Astrocyte (in vitro differentiated cells and primary cell): ENCODE measurements around the gene MVD. TPM values are rescaled to one million over a fixed set of nuclear protein-coding genes. Genes with fewer than 3 reads are reported as not detected.

Source experiments
- DNase-seq: peaks from one replicate; pipeline ENCODE4 v3.0.0-alpha.2; 2010; ENCODE audit warnings: low read depth
- FAIRE-seq: peaks from 2 replicates; lab custom pipeline; 2011; peaks lifted over from hg19 to GRCh38; lab: Jason Lieb, UNC
- H2AFZ ChIP-seq: 2 replicates; pipeline ENCODE4 v1.6.0; 2012; ENCODE audit warnings: low read depth, low read length, inconsistent platforms
- H3K27ac ChIP-seq: 2 replicates; pipeline ENCODE4 v1.5.1; 2011; ENCODE audit warnings: low read depth, low read length, inconsistent platforms
- H3K27me3 ChIP-seq: 2 replicates; pipeline ENCODE4 v1.6.0; 2011; ENCODE audit warnings: low read length, inconsistent platforms; ENCODE audit not compliant: insufficient read depth
- H3K36me3 ChIP-seq: 2 replicates; pipeline ENCODE4 v1.5.1; 2011; ENCODE audit warnings: low read length, inconsistent platforms; ENCODE audit not compliant: insufficient read depth
- H3K4me1 ChIP-seq: 2 replicates; pipeline ENCODE4 v1.5.1; 2011; ENCODE audit warnings: low read length, inconsistent platforms; ENCODE audit not compliant: insufficient read depth
- H3K4me2 ChIP-seq: 2 replicates; pipeline ENCODE4 v1.6.0; 2012; ENCODE audit warnings: low read length, inconsistent platforms
- H3K4me3 ChIP-seq: 2 replicates; pipeline ENCODE4 v1.5.1; 2011; ENCODE audit warnings: low read depth, mild to moderate bottlenecking, low read length, inconsistent platforms; ENCODE audit not compliant: insufficient read depth
- H3K79me2 ChIP-seq: 2 replicates; pipeline ENCODE4 v1.6.0; 2012; ENCODE audit warnings: mild to moderate bottlenecking, low read length, inconsistent platforms; ENCODE audit not compliant: insufficient read depth
- H3K9ac ChIP-seq: 2 replicates; pipeline ENCODE4 v1.6.0; 2012; ENCODE audit warnings: mild to moderate bottlenecking, low read length, inconsistent platforms
- H3K9me3 ChIP-seq: 2 replicates; pipeline ENCODE4 v1.5.1; 2012; ENCODE audit warnings: low read depth, mild to moderate bottlenecking, low read length, inconsistent platforms; ENCODE audit not compliant: insufficient read depth
- H4K20me1 ChIP-seq: 2 replicates; pipeline ENCODE4 v1.6.0; 2012; ENCODE audit warnings: low read length, inconsistent platforms; ENCODE audit not compliant: insufficient read depth
- H3K27ac Mint-ChIP-seq: one replicate; pipeline ENCODE4 v1.8.0; 2021; ENCODE audit warnings: mild to moderate bottlenecking, mixed read lengths; ENCODE audit not compliant: unreplicated experiment
- H3K27me3 Mint-ChIP-seq: one replicate; pipeline ENCODE4 v1.8.0; 2021; ENCODE audit warnings: low read depth, mixed read lengths; ENCODE audit not compliant: unreplicated experiment
- H3K36me3 Mint-ChIP-seq: one replicate; pipeline ENCODE4 v1.8.0; 2021; ENCODE audit warnings: low read depth, mixed read lengths; ENCODE audit not compliant: unreplicated experiment
- H3K4me1 Mint-ChIP-seq: one replicate; pipeline ENCODE4 v1.8.0; 2021; ENCODE audit warnings: low read depth, mixed read lengths; ENCODE audit not compliant: unreplicated experiment
- H3K4me3 Mint-ChIP-seq: one replicate; pipeline ENCODE4 v1.8.0; 2021; ENCODE audit warnings: mild to moderate bottlenecking, moderate library complexity, mixed read lengths; ENCODE audit not compliant: unreplicated experiment
- H3K9me3 Mint-ChIP-seq: one replicate; pipeline ENCODE4 v1.8.0; 2021; ENCODE audit warnings: mild to moderate bottlenecking, mixed read lengths; ENCODE audit not compliant: unreplicated experiment
- CTCF ChIP-seq: IDR thresholded peaks from 2 replicates; pipeline ENCODE4 v1.5.1; 2011; ENCODE audit warnings: low read depth, mild to moderate bottlenecking, inconsistent platforms, low read length, moderate library complexity; ENCODE audit not compliant: insufficient read depth
- EZH2 ChIP-seq: IDR thresholded peaks from 2 replicates; pipeline ENCODE4 v1.6.1; 2012; ENCODE audit warnings: mild to moderate bottlenecking, low read length, inconsistent platforms; ENCODE audit not compliant: insufficient read depth
- total RNA-seq: library from RNA; stranded (reverse); gene quantifications from 2 replicates; pipeline ENCODE4 v1.2.1, GENCODE V29; 2021

Gene MVD
- total RNA-seq, 1 donor from 2014 or later, result 63.9 TPM

GRCh38 chr16:88643644-88643932 lies 19.3 kb downstream of the MVD start:
- H2AFZ ChIP-seq, result no peak overlapping the region
- H3K27ac ChIP-seq, result no peak overlapping the region
- FAIRE-seq, result no peak
- H3K36me3 Mint-ChIP-seq, result peaks cover 9% of the 10 kb centered on the region
- H4K20me1 ChIP-seq, result peaks cover 4% of the 10 kb centered on the region
- no peaks in the 10 kb centered on the region for H3K9me3 ChIP-seq
- H3K4me2 ChIP-seq, result no peak overlapping the region
- no peaks in the 10 kb centered on the region for H3K4me1 Mint-ChIP-seq
- no peaks in the 10 kb centered on the region for H3K4me1 ChIP-seq
- DNase-seq, result no peak
- TF ChIP-seq EZH2, result no peak
- no peak overlapping the region for H3K27ac Mint-ChIP-seq
- no peak overlapping the region for H3K4me3 Mint-ChIP-seq
- peaks cover 16% of the 10 kb centered on the region for H3K27me3 ChIP-seq
- no peaks in the 10 kb centered on the region for H3K9me3 Mint-ChIP-seq
- H3K36me3 ChIP-seq, result no peaks in the 10 kb centered on the region
- no peak overlapping the region for H3K4me3 ChIP-seq
- no peak overlapping the region for H3K9ac ChIP-seq
- H3K27me3 Mint-ChIP-seq, result peaks cover 8% of the 10 kb centered on the region
- H3K79me2 ChIP-seq, result no peaks in the 10 kb centered on the region

- Histone ChIP-seq H3K9me3 (no peaks in the 10 kb centered on the region), H3K27ac (no peak overlapping the region), H2AFZ (no peak overlapping the region), H3K4me3 (no peak overlapping the region), H4K20me1 (no peaks in the 10 kb centered on the region), H3K4me2 (no peak overlapping the region), H3K79me2 (no peaks in the 10 kb centered on the region), H3K27me3 (peaks cover 20% of the 10 kb centered on the region), H3K9ac (no peak overlapping the region), H3K4me1 (no peaks in the 10 kb centered on the region), H3K36me3 (no peaks in the 10 kb centered on the region)
- Mint-ChIP-seq H3K4me1 (no peaks in the 10 kb centered on the region), H3K4me3 (no peak overlapping the region), H3K27ac (no peak overlapping the region), H3K9me3 (no peaks in the 10 kb centered on the region), H3K36me3 (peaks cover 9% of the 10 kb centered on the region), H3K27me3 (peaks cover 10% of the 10 kb centered on the region)
- DNase-seq, result no peak
- TF ChIP-seq EZH2 (no peak), CTCF (no peak)
- no peak for FAIRE-seq
Measured at GRCh38 chr16:88642881-88643643, 19.8 kb downstream of the MVD start.

- H3K27me3 ChIP-seq, result peaks cover 20% of the 10 kb centered on the region
- H4K20me1 ChIP-seq, result peaks cover 6% of the 10 kb centered on the region
- H3K27ac ChIP-seq, result no peak overlapping the region
- H3K4me3 Mint-ChIP-seq, result no peak overlapping the region
- no peak overlapping the region for H3K4me3 ChIP-seq
- peaks cover 15% of the 10 kb centered on the region for H3K27me3 Mint-ChIP-seq
- H3K79me2 ChIP-seq, result no peaks in the 10 kb centered on the region
- H3K4me2 ChIP-seq, result no peak overlapping the region
- no peak overlapping the region for H3K27ac Mint-ChIP-seq
- no peaks in the 10 kb centered on the region for H3K36me3 ChIP-seq
- H3K9me3 ChIP-seq, result no peaks in the 10 kb centered on the region
- peaks cover 15% of the 10 kb centered on the region for H3K36me3 Mint-ChIP-seq
- no peak overlapping the region for H3K9ac ChIP-seq
- no peaks in the 10 kb centered on the region for H3K4me1 ChIP-seq
- no peaks in the 10 kb centered on the region for H3K9me3 Mint-ChIP-seq
- no peak for FAIRE-seq
- TF ChIP-seq EZH2 (no peak), CTCF (no peak)
- H2AFZ ChIP-seq, result no peak overlapping the region
- no peak for DNase-seq
- H3K4me1 Mint-ChIP-seq, result peaks cover 2% of the 10 kb centered on the region
Measured at GRCh38 chr16:88640498-88641247, 22.2 kb downstream of the MVD start.
